Measurements from ENCODE around the gene ARL2BP. TPM values are rescaled to one million over a fixed set of nuclear protein-coding genes. Genes with fewer than 3 reads are reported as not detected.

ARL2BP gene
- total and polyA plus RNA-seq, 2 of the 13 experiments (the other 11 are each of a cell fraction or from before 2014, with no cell fraction given), result 64.3 to 67.6 TPM

- TF ChIP-seq TOE1 (CRISPR knock-in tag; IDR thresholded peaks at IDR 0.05) (no peak; the same call in 1 of the 2 replicates), ONECUT2 (CRISPR knock-in tag; IDR thresholded peaks at IDR 0.05) (no peak; the same call in 1 of the 2 replicates), ZMYM4 (CRISPR knock-in tag; IDR thresholded peaks at IDR 0.05) (peak; percentile 89), SMYD3 (CRISPR knock-in tag; IDR thresholded peaks at IDR 0.05) (0 out of 2 replicates have a peak, but pooled peaks have one; percentile 42), MYPOP (CRISPR knock-in tag; IDR thresholded peaks at IDR 0.05) (0 out of 2 replicates have a peak, but pooled peaks have one; percentile 65), CCAR2 (optimal IDR thresholded peaks at IDR 0.05; ENCODE audit: low read depth, low read length) (no peak), ZNF775 (CRISPR knock-in tag; IDR thresholded peaks at IDR 0.05; ENCODE audit: borderline replicate concordance) (0 out of 2 replicates have a peak, but pooled peaks have one; percentile 89), ZNF652 (CRISPR knock-in tag; IDR thresholded peaks at IDR 0.05; ENCODE audit: borderline replicate concordance, low read depth) (peak; percentile 74), ZNF615 (CRISPR knock-in tag; IDR thresholded peaks at IDR 0.05; ENCODE audit: borderline replicate concordance) (peak; percentile 81; the same call in 1 of the 2 replicates), REXO4 (CRISPR knock-in tag; IDR thresholded peaks at IDR 0.05; ENCODE audit: borderline replicate concordance) (no peak), POGZ (CRISPR knock-in tag; IDR thresholded peaks at IDR 0.05) (peak; percentile 96), POLR2AphosphoS5 (IDR thresholded peaks at IDR 0.05; ENCODE audit: low read depth, low read length) (no peak; the same call in 1 of the 2 replicates), ESRRA (CRISPR knock-in tag; IDR thresholded peaks at IDR 0.05; ENCODE audit: low read depth) (peak; percentile 97), FOXJ3 (CRISPR knock-in tag; IDR thresholded peaks at IDR 0.05; ENCODE audit: borderline replicate concordance) (peak; percentile 66; the same call in 1 of the 2 replicates), AHDC1 (CRISPR knock-in tag; IDR thresholded peaks at IDR 0.05; ENCODE audit: borderline replicate concordance) (peak; percentile 96), MXD4 (CRISPR knock-in tag; IDR thresholded peaks at IDR 0.05) (peak; percentile 81; the same call in 1 of the 2 replicates), GZF1 (CRISPR knock-in tag; IDR thresholded peaks at IDR 0.05) (peak; percentile 49; the same call in 1 of the 2 replicates)
These were observed 35.0 kb downstream of the ARL2BP start (continued) for GRCh38 chr16:57279780-57280638.
